ENCODE measurements around the gene RNF13. TPM values are rescaled to one million over a fixed set of nuclear protein-coding genes. Genes with fewer than 3 reads are reported as not detected.

Gene RNF13
- total RNA-seq, 2 donors from 2014 or later = 51.9 to 84.0 TPM

DNA sequence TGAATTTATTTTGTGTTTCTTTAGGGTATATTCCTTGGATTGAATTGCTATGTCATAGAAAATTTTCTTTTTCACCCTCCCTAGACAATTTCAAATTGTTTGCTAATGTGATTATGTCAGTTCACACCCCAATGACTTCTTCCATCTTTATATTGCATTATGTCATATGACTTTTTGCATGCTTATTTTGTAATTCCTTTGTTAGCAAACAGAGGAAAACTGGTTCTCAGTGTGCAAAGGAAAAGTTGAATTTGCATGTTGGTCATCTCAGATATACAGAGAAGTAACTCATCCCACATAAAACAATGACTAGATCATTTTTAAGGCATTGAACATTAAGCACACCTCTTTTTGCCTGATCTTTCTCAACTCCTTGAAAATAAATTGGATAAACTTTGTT, 3.3 kb upstream of the RNF13 start:
- TF ChIP-seq, protein P1, sequence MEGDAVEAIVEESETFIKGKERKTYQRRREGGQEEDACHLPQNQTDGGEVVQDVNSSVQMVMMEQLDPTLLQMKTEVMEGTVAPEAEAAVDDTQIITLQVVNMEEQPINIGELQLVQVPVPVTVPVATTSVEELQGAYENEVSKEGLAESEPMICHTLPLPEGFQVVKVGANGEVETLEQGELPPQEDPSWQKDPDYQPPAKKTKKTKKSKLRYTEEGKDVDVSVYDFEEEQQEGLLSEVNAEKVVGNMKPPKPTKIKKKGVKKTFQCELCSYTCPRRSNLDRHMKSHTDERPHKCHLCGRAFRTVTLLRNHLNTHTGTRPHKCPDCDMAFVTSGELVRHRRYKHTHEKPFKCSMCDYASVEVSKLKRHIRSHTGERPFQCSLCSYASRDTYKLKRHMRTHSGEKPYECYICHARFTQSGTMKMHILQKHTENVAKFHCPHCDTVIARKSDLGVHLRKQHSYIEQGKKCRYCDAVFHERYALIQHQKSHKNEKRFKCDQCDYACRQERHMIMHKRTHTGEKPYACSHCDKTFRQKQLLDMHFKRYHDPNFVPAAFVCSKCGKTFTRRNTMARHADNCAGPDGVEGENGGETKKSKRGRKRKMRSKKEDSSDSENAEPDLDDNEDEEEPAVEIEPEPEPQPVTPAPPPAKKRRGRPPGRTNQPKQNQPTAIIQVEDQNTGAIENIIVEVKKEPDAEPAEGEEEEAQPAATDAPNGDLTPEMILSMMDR (IDR thresholded peaks at IDR 0.05) = no peak
- DNase-seq (ENCODE audit: low spot score) = no peak
- no peak for ATAC-seq (ENCODE audit: insufficient number of reproducible peaks, low FRiP score, low read depth)

DNA sequence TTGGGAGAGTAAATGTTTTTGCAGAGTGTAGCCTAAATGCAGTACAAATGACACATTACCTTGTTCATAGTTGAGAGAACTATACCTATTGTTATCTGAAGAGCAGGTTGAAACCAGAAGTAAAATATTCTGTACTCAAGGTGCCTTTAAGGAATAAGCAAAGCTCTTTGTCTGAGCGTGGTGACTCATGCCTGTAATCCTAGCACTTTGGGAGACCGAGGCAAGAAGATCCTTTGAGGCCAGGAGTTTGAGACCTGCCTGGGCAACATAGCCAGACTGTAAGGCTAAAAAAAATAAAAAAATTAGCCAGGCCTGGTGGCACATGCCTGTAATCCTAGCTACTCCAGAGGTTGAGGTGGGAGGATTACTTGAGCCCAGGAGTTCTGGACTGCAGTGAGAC, 2.2 kb upstream of the RNF13 start:
- H3K27me3 ChIP-seq (replicated peaks; ENCODE audit: insufficient read depth) = no peaks in the 10 kb centered on the region
- peaks cover 16 to 24% of the 10 kb centered on the region in 2 donors for H3K4me1 ChIP-seq (ENCODE audit: control insufficient read depth in 1 of 2, low read depth in 2 of 2)
- H3K27ac ChIP-seq = no peak overlapping the region
- no peak overlapping the region for H3K4me3 ChIP-seq
- no peak for ATAC-seq (ENCODE audit: insufficient number of reproducible peaks, low FRiP score, low read depth)
- TF ChIP-seq, protein P1 (IDR thresholded peaks at IDR 0.05) = no peak
- no peaks in the 10 kb centered on the region for H3K36me3 ChIP-seq
- H3K9me3 ChIP-seq = no peaks in the 10 kb centered on the region
- DNase-seq (ENCODE audit: low spot score) = no peak

More for the DNA sequence above, 3.3 kb upstream of the RNF13 start:
- H3K9me3 ChIP-seq = no peaks in the 10 kb centered on the region
- H3K4me1 ChIP-seq (ENCODE audit: control insufficient read depth in 1 of 2, low read depth in 2 of 2) = peaks cover 6 to 14% of the 10 kb centered on the region in 2 donors
- no peak overlapping the region for H3K27ac ChIP-seq
- no peaks in the 10 kb centered on the region for H3K36me3 ChIP-seq
- no peaks in the 10 kb centered on the region for H3K27me3 ChIP-seq (replicated peaks; ENCODE audit: insufficient read depth)
- no peak overlapping the region for H3K4me3 ChIP-seq

DNA sequence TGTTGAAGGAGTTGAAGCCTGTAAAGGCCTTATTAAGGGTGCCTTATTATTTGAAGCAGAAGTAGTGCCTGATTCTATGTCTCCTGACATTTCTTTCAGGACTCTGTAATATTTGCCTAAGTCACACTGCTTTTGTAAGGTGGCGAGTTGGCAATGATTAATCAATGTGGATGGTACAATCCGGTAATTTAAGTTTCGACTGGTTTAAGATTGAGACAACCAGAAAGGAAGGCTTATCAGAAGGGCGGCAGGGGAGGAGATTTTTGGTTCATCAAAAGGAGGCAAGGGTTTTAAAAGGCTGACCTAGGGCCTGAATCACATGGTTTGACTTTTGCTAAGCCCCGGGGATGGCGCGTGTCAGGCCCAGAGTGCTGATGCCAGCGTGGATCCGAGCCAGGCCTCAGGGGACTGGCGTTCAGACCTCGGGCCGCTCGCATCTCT, 830 bp upstream of the RNF13 start:
- H3K4me1 ChIP-seq (ENCODE audit: control insufficient read depth in 1 of 2, low read depth in 2 of 2) = peaks cover 20 to 37% of the 10 kb centered on the region in 2 donors
- H3K9me3 ChIP-seq = no peaks in the 10 kb centered on the region
- H3K4me3 ChIP-seq = peak overlapping the region; percentile 83
- H3K27ac ChIP-seq = peak overlapping the region; percentile 95 to 97
- no peak for ATAC-seq (ENCODE audit: insufficient number of reproducible peaks, low FRiP score, low read depth)
- H3K27me3 ChIP-seq (replicated peaks; ENCODE audit: insufficient read depth) = no peaks in the 10 kb centered on the region
- TF ChIP-seq, protein P1 (IDR thresholded peaks at IDR 0.05) = no peak
- H3K36me3 ChIP-seq = no peaks in the 10 kb centered on the region
- DNase-seq (ENCODE audit: low spot score) = no peak

DNA sequence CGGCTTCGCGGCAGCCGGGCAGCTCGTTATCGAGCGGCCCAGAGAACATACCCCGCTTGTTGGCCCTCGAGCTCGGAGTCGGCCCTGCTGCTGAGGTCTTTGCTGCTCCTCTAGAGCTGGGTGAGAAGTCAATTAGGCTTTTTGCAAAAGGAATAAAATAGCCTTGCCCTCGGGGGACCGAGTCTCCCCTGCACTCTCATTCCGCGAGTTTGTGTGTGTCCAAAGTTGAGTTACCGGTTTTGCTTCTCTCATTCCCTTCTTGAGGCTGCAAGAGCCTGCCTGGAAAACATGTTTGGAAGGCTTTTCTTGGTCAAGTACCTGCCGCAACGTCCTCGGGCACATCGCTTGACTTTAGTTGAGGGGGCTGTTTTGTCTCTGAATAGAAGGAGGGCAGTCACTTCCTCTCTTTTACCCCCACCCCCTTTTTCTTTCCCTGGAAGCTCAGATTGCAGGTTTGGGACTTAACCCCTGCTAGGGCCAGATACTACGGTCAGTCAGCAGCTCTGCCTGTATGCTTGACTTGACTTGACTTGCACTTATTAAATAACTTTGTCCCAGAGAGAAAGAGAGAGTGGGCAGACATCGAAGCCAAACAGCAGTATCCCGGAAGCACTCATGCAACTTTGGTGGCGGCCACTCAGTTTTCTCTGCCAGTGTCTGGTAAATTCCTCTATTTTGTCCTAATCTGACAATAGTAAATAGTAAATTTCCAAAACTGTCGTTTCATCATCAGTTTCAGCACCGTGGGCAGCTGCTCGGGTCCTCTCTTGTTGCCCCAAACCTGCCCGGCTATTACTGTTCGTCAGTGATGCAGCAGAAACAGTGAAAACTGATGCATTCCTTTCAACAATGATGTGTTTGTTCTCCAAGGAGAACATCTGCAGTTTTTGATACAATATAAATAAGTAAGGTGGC, 609 bp downstream of the RNF13 start:
- Histone ChIP-seq H3K4me3 (peak overlapping the region; percentile 83), H3K27me3 (replicated peaks; ENCODE audit: insufficient read depth) (no peaks in the 10 kb centered on the region), H3K27ac (peak overlapping the region; percentile 95 to 97), H3K36me3 (no peaks in the 10 kb centered on the region), H3K4me1 (ENCODE audit: control insufficient read depth in 1 of 2, low read depth in 2 of 2) (peaks cover 20 to 37% of the 10 kb centered on the region in 2 donors), H3K9me3 (no peaks in the 10 kb centered on the region)
- DNase-seq (ENCODE audit: low spot score) (no peak), ATAC-seq (ENCODE audit: insufficient number of reproducible peaks, low FRiP score, low read depth) (no peak)
- TF ChIP-seq, protein P1 (IDR thresholded peaks at IDR 0.05) = no peak

DNA sequence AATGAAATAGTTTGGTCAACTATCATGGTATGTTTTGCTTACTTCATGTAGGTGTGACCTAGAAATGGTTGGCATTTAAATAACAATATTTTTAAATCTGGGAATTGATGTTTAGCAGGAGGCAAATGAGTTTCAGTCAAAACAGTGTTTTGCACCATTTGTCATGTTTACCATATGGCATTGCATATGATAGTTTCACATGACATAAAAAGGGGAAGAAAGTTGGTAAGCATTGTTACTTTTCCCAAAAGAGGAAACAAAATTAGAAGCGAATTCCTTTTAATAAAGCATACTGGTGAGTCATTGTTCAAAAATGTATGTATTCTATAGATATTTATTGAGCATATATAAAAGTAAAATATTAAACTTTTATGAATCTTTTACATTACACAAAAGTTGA, 2.3 kb downstream of the RNF13 start:
- H3K27ac ChIP-seq = peak overlapping the region in 1 of 2 donors; percentile 95
- ATAC-seq (ENCODE audit: insufficient number of reproducible peaks, low FRiP score, low read depth) (no peak), DNase-seq (ENCODE audit: low spot score) (no peak)
- peaks cover 20 to 41% of the 10 kb centered on the region in 2 donors for H3K4me1 ChIP-seq (ENCODE audit: control insufficient read depth in 1 of 2, low read depth in 2 of 2)
- no peaks in the 10 kb centered on the region for H3K27me3 ChIP-seq (replicated peaks; ENCODE audit: insufficient read depth)
- H3K36me3 ChIP-seq = no peaks in the 10 kb centered on the region
- TF ChIP-seq, protein P1 (IDR thresholded peaks at IDR 0.05) = no peak
- H3K4me3 ChIP-seq = peak overlapping the region; percentile 83
- H3K9me3 ChIP-seq = no peaks in the 10 kb centered on the region
